ENCODE measurements around the gene RNF223.
"Not testable (repeated sequence)": the region's sequence is repeated elsewhere in the genome, so short reads cannot be mapped to it uniquely, and the experiment has no call there.

RNF223 gene

DNA sequence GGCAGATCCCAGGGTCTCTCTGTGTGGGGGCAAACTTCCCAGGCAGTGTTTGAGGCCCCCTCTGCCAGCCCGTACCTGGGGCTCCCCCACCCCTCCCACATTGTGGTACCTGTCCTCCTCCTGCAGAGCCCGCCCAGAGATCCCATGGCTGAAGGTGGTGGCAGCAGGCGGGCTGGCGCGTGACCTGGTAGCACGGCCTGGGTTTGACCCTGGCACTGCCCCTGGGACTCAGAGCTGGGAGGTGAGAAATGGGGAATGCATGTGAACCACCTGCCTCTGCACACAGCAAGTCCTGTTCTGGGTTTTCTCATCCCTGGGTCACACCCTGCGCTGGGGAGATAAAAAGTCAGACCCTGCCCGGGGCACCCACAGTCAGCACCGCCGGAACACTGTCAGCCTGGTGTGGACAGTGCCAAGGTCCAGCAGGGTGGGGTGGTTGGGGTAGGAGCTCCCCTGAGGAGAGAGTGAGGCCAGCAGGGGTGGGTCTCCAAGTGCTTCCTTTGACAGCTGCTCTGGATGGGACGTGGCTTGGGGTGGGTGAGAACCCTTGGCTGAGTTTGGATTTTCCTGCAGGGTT is 42.4 kb downstream of the RNF223 start:
- no peak for DNase-seq (ENCODE audit: low read depth in 2 of 2, low spot score in 1 of 2)

DNA sequence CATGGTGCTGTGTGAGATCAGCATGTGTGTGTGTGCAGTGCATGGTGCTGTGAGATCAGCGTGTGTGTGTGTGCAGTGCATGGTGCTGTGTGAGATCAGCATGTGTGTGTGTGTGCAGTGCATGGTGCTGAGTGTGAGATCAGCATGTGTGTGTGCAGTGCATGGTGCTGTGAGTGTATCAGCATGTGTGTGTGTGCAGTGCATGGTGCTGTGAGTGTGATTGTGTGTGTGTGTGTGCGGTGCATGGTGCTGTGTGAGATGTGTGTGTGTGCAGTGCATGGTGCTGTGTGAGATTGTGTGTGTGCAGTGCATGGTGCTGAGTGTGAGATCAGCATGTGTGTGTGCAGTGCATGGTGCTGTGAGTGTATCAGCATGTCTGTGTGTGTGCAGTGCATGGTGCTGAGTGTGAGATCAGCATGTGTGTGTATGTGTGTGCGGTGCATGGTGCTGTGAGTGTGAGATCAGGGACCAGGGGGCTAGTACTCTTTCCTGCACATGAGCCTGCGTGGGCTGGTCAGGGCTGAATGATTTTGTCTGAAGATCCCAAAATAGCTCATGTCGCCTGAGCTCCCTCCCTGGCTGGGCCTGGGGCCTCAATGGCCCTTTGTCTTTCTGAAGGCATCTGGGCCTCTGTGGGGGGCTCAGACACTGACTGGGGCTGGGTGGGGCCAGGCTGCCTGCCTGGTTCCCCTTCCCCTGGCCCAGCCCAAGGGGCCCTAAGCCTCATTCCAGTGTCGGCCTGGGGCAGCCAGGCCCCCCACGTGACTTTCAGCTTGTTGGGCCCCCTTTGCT is 43.0 kb downstream of the RNF223 start:
- DNase-seq (ENCODE audit: low read depth in 2 of 2, low spot score in 1 of 2): not testable (repeated sequence)

DNA sequence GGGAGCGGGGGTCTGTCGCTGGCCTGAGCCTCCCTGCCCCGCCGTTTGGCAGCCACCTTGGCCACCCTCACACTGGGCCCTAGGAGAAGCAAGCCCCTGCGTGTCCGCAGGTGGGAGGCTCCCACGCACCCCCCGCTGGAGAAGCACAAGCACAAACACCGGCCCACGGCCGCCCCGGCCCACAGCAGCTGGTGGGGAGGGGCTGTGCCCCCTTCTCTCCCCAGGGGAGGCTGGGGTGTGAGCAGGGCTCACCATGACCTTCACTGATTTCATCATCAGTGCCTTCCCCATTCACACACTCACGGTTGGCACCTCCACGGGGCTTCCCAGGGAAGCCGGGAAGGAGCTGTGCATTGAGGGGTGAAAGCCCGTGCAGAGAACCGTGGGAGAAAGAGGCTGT is 46.3 kb downstream of the RNF223 start:
- no peak for DNase-seq (ENCODE audit: low read depth in 2 of 2, low spot score in 1 of 2)

DNA sequence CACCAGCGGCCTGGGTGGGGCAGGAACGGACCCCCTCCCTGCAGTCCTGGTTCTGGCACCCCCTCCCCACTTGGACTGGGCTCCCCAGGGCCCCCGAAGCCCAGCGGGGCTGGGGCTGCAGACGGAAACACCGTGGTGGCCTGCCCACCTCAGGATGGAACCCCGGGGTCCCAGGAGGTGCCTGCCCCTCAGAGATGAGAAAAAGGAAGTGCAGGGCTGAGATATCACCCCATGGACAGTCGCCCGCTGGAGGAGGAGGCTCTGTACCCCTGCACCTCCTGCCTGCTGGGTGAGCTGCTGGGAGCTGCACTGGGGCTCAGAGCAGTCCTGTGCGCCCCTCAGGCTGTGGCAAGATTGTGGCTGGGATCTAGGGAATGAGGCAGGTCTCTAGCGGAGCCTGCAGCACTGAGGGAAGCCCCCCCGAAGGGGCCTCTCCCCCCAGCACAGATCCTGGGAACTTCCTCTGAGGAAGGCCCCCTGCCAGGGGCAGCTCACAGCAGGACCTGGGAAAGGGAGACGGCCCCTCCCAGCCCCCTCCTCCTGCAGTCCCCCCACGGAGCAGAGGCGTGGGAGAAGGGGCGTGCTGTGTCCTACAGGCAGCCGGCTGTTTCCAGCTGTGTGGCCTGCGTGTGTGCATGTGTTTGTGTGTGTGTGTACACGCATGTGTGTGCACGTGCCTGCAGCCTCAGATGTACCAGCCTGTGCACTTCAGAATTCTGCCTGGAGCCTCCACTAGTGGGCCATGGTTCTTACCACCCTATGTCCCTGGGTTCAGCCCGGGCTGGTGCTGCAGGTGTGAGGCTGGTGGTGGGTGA is 47.3 kb downstream of the RNF223 start:
- no peak for DNase-seq (ENCODE audit: low read depth in 2 of 2, low spot score in 1 of 2)

DNA sequence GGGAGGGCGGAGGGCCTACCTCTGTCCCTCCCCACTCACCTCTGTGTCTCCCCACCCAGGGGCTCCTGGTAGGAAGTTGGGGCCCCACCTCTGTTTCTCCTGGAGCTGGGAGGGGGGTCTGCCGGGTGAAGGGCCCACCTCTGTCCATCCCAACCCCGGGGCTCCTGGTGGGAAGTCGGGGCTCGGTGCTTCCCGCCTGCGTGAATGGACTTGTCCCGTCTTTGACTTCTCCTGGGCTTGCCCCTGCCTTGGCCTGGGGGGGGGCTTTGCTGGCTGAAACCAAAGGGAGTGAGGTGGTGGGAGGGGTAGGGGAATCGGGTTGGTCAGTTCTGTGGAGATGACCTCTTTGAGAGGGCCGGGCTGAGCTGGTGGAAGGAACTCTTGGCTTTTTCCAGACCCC is 48.4 kb downstream of the RNF223 start:
- no peak for DNase-seq (ENCODE audit: low read depth in 2 of 2, low spot score in 1 of 2)

DNA sequence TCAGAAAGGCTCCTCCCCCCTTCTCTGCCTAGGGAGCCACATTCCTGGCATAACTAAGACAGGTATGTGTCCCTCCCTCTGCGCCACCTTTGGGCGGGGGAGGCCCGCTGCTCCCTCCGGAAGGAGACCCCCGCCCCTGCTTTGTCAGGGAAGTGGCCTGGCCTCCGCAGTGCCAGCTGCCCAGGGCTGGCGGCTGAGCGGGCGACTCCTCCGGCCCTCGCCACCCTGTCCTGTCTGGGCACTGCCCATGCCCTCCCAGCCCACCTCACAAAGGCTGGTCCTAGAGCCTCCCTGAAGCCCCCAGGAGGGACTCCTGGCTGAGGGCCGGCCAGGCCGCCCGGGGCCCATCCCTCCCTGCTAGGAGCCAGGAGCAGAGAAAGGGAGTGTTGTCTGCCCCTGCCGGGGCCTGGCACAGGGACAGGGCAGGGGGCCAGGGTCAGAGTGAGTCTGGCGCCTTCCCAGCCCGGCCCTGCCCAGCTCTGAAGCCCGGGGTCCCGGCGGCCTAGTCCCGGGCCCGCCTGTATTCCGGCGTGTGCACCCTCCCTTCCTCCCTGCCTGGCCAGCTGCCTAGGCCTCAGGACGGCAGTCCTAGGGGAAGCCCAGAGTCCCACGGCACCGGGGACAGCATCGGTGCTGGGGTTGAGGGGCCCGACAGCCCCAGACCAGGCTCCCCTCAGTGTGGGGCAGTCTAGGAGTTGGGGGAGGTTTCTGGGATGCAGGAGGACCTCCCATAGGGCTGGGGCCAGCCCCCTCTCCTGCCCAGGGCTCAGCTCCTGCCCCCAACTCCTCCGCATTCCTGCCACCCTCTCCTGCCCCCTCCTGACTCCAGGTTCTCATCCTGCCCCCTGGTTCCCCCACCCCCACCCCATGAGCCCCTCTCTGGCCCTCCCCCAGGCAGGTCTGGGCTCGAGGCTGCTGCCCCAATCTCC is 49.1 kb downstream of the RNF223 start:
- no peak for DNase-seq (ENCODE audit: low read depth in 2 of 2, low spot score in 1 of 2)

DNA sequence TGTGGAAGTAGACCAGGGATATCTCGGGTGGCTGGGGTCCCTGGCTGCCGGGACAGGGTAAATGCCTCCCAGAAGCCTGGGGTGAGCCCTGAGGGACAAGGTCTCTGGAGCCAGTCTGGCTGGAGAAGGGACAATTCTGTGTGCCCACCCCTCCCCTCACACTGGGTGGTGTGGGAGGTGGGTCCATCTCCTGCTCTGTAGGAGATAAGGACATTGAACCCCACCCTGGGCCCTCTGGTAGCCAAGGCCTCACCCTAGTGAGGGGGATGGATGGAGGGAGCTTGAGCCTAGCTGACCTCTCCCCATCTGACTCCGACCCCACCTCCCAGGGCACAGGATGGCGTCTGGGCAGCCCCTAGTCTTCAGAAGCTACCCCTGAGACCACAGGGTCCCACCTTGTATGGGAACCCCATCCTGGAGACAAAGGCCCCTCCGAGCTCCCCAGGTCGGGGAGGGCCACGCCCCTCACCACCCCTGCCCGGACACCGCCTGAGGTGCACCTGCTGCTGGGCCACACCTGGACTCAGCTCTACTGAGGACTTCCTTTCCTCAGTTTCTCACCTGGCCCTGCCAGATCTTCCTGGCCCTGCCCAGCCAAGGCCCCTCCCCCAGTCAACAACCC is 49.8 kb downstream of the RNF223 start:
- DNase-seq (ENCODE audit: low read depth in 2 of 2, low spot score in 1 of 2): no peak

DNA sequence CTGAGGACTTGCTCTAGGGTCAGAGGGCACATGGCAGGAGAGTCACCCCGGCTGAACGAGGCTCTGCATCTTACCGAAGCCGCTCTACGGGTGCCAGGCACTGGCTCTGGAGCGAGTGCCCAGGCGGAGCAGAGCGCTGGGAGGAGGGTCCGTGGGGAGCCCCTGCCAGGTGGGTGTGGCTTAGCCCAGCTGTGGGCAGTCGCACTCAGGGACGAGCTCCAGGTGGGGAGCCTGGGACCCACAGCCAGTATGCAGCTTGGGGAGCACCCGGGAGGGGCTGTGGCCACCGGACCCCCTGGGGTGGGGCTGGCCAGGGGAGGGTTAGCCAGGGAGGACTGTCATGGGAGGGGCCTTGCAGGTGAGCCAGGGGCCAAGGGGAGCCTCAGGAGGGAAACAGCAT is 50.4 kb downstream of the RNF223 start:
- DNase-seq (ENCODE audit: low read depth in 2 of 2, low spot score in 1 of 2): no peak

DNA sequence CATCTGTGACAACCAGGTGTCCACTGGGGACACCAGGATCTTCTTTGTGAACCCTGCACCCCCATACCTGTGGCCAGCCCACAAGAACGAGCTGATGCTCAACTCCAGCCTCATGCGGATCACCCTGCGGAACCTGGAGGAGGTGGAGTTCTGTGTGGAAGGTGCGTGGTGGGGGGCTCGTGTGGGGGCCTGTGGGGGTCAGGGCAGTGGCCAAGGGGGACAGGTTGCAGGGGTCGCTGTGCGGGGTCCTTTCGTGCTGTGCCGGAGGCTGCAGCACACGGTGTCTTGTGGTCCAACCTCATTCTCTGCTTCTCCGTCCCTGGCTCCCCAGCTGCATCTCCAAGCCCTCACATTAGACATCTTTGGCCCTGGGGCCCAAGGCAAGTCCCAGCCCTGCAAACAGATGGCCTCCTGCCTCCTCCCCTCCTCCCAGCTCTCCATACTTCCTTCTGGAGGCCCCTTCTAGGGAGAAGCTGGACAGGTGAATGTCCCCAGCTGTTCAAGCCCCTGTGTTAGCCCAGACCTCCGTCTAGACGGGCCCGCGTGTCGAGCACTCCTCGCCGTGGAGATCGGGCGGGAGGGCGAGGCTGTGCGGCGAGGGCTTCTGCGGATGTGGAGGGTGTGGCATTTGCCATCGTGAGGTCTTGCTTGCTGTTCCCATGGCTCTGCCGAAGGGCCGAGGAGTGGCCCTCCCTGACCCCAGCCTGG is 51.6 kb downstream of the RNF223 start:
- no peak for DNase-seq (ENCODE audit: low read depth in 2 of 2, low spot score in 1 of 2)

DNA sequence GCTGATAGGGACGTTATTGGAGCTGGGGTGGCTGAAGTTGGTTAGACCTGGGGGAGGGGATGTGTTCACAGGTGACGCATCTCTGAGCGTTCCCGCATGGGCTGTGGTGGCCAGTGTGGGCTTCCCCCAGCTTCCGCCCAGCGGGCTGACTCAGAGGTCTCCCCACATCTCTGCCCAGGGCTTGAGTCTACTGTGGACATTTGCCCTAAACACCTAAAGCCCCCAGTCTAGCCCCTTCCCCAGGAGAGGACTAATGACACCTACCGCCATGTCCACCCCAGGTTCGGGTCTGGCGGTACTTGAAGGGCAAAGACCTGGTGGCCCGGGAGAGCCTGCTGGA is 52.2 kb downstream of the RNF223 start:
- DNase-seq (ENCODE audit: low read depth in 2 of 2, low spot score in 1 of 2): no peak

DNA sequence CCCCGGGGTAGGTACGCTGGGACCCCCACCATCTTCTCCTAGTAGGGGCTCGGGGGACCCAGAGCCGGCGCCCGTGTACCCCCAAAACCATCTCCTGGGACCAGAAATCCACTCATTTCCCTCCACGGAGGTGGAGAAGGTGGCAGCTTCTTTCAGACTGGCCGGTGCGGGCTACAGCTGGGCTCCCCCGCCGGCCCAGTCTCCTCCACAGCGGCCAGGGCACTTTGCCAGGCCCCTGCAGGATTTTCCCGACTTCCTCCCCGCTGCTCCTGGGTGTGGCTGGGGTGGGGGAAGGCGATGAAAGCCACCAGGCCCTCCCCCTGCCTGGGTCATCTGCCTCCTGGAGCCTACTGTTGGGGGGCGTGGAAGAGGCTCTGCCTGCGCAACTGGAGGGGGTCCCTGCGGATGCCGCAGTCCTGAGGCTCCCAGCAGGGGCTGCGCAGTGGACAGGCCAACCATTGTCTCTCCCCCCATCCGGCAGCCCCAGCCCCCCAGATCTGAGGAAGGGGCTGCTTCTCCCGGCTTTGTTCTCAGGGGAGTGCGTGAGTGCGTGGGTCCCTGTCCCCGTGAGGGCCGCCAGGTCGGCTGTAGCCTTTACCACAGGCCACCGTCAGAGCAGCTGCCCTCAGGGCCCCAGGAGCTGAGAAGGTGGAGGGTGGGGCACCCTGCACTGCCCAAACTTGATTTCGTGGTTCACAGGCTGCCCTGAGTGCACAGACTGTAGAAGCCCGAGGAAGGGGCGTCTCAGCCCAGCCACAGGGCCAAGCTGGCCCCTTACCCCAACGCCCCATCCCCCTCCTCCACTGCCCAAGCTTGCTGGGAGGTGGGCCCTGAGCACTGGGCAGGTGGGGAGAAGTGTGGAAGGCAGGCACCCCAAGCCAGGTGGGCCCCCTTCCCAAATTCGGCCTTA is 52.8 kb downstream of the RNF223 start:
- DNase-seq (ENCODE audit: low read depth in 2 of 2, low spot score in 1 of 2): no peak

Data from stimulated activated CD8-positive, alpha-beta memory T cell treated with anti-CD3 and anti-CD28 coated beads, Interleukin-4, amount 100 ng/mL, for 4 hours (primary cell).